Measurements from ENCODE around the gene AHI1. TPM values are rescaled to one million over a fixed set of nuclear protein-coding genes. Genes with fewer than 3 reads are reported as not detected.

AHI1 gene
- total RNA-seq, 1 experiment from 2014 or later, result 18.8 TPM

GRCh38 chr6:135314543-135314942, 183.0 kb downstream of the AHI1 start:
- ChIA-PET CTCF (no interaction called here), POLR2A (no interaction called here)
- Mint-ChIP-seq H3K4me3 (no peak overlapping the region), H3K4me1 (0 out of 2 replicates have a peak, but pooled peaks cover 3% of the 10 kb centered on the region), H3K36me3 (no peaks in the 10 kb centered on the region), H3K27ac (no peak overlapping the region), H3K27me3 (ENCODE audit: low read depth) (no peaks in the 10 kb centered on the region), H3K9me3 (no peaks in the 10 kb centered on the region)
- TF ChIP-seq TP53 (CRISPR knock-in tag; IDR thresholded peaks at IDR 0.05) (no peak), ZNF263 (CRISPR knock-in tag; IDR thresholded peaks at IDR 0.05; ENCODE audit: low read depth) (no peak), CBFB (CRISPR knock-in tag; IDR thresholded peaks at IDR 0.05; ENCODE audit: low read depth) (no peak), CTCF (IDR thresholded peaks at IDR 0.05) (no peak), ZNF532 (CRISPR knock-in tag; IDR thresholded peaks at IDR 0.05; ENCODE audit: borderline replicate concordance) (no peak), ZNF423 (CRISPR knock-in tag; IDR thresholded peaks at IDR 0.05) (no peak), GTF2I (CRISPR knock-in tag; conservative IDR thresholded peaks at IDR 0.05) (no peak), TCF7 (CRISPR knock-in tag; IDR thresholded peaks at IDR 0.05; ENCODE audit: low read depth) (no peak), ZMAT4 (CRISPR knock-in tag; IDR thresholded peaks at IDR 0.05) (no peak), RELA (CRISPR knock-in tag; IDR thresholded peaks at IDR 0.05; ENCODE audit: borderline replicate concordance) (no peak), E2F5 (CRISPR knock-in tag; IDR thresholded peaks at IDR 0.05) (no peak), OVOL2 (CRISPR knock-in tag; IDR thresholded peaks at IDR 0.05; ENCODE audit: borderline replicate concordance) (no peak), ZNF396 (CRISPR knock-in tag; IDR thresholded peaks at IDR 0.05; ENCODE audit: borderline replicate concordance) (no peak)
- DNase-seq (ENCODE audit: low spot score) (no peak), ATAC-seq (peak; percentile 65)

GRCh38 chr6:135311446-135312200, 185.9 kb downstream of the AHI1 start:
- 0 out of 2 replicates have a peak, but pooled peaks cover 3% of the 10 kb centered on the region for H3K4me1 Mint-ChIP-seq
- POLR2A ChIA-PET, result interaction anchor here (0.6 kb wide), 1 partner anchor 208 kb away, joined by 3 read pairs; no protein-coding TSS in a partner anchor
- no peak overlapping the region for H3K4me3 Mint-ChIP-seq
- no peaks in the 10 kb centered on the region for H3K9me3 Mint-ChIP-seq
- no peak for TF ChIP-seq CBFB (CRISPR knock-in tag; IDR thresholded peaks at IDR 0.05; ENCODE audit: low read depth)
- TF ChIP-seq E2F1 (CRISPR knock-in tag; IDR thresholded peaks at IDR 0.05), result no peak
- TF ChIP-seq FOXP4 (CRISPR knock-in tag; IDR thresholded peaks at IDR 0.05), result no peak
- TF ChIP-seq ATF2 (CRISPR knock-in tag; IDR thresholded peaks at IDR 0.05; ENCODE audit: borderline replicate concordance, low read depth), result no peak
- TF ChIP-seq NR1H2 (CRISPR knock-in tag; IDR thresholded peaks at IDR 0.05), result no peak
- DNase-seq (ENCODE audit: low spot score) (no peak), ATAC-seq (no peak)
- H3K27ac Mint-ChIP-seq, result no peak overlapping the region
- H3K27me3 Mint-ChIP-seq (ENCODE audit: low read depth), result no peaks in the 10 kb centered on the region
- CTCF ChIA-PET, result no interaction called here
- no peaks in the 10 kb centered on the region for H3K36me3 Mint-ChIP-seq

All from WTC11 (cell line).